Neuronal stem cell (in vitro differentiated cells): ENCODE results near the gene VGF.
"Not testable (repeated sequence)": the region's sequence is repeated elsewhere in the genome, so short reads cannot be mapped to it uniquely, and the experiment has no call there.

Experiments
- DNase-seq: peaks from one replicate; pipeline ENCODE4 v3.0.0-alpha.2; 2013; ENCODE audit warnings: low spot score
- H2AFZ ChIP-seq: one replicate; pipeline ENCODE4 v1.6.1; 2013; ENCODE audit warnings: mild to moderate bottlenecking, low read length, inconsistent platforms
- H2AK5ac ChIP-seq: 2 replicates; pipeline ENCODE4 v1.6.1; 2013; ENCODE audit warnings: low read depth, mild to moderate bottlenecking, inconsistent platforms, low read length, moderate library complexity, mixed read lengths
- H2BK120ac ChIP-seq: 2 replicates; pipeline ENCODE4 v1.6.1; 2013; ENCODE audit warnings: low read depth, mild to moderate bottlenecking, inconsistent platforms, low read length, moderate library complexity, mixed read lengths
- H2BK12ac ChIP-seq: one replicate; pipeline ENCODE4 v1.6.1; 2013; ENCODE audit warnings: low read length, inconsistent platforms
- H2BK15ac ChIP-seq: 2 replicates; pipeline ENCODE4 v1.6.1; 2013; ENCODE audit warnings: mild to moderate bottlenecking, low read length, inconsistent platforms, mixed read lengths
- H2BK5ac ChIP-seq: one replicate; pipeline ENCODE4 v1.6.1; 2013; ENCODE audit warnings: inconsistent platforms, mild to moderate bottlenecking, low read length, moderate library complexity
- H3K14ac ChIP-seq: one replicate; pipeline ENCODE4 v1.6.1; 2013; ENCODE audit warnings: low read length, inconsistent platforms
- H3K18ac ChIP-seq: 2 replicates; pipeline ENCODE4 v1.6.1; 2013; ENCODE audit warnings: low read length, inconsistent platforms
- H3K23ac ChIP-seq: 2 replicates; pipeline ENCODE4 v1.6.1; 2013; ENCODE audit warnings: low read depth, mild to moderate bottlenecking, mixed read lengths, low read length, inconsistent platforms; ENCODE audit not compliant: poor library complexity
- H3K27ac ChIP-seq: replicated peaks from 3 replicates; pipeline ENCODE4 v1.5.1; 2013; ENCODE audit warnings: low read length, inconsistent platforms
- H3K27me3 ChIP-seq, 3 experiments: 2 replicates each; pipeline ENCODE4 v1.6.1; 2013; ENCODE audit warnings: low read length in 3 of 3, mild to moderate bottlenecking in 2 of 3, inconsistent platforms in 1 of 3, low read depth in 1 of 3, mixed read lengths in 1 of 3, moderate library complexity in 1 of 3; ENCODE audit not compliant: control insufficient read depth in 3 of 3, insufficient read depth in 3 of 3
- H3K36me3 ChIP-seq, 2 donors: replicated peaks in 1 of 2; 2 replicates each; pipeline ENCODE4 v1.6.1; 2013; ENCODE audit warnings: low read length in 2 of 2; ENCODE audit not compliant: control insufficient read depth in 2 of 2, insufficient read depth in 2 of 2
- H3K4ac ChIP-seq: 2 replicates; pipeline ENCODE4 v1.6.1; 2013; ENCODE audit warnings: inconsistent platforms, mild to moderate bottlenecking, low read length, moderate library complexity
- H3K4me1 ChIP-seq, 2 donors: 1 replicate in 1 of 2; 2 replicates in 1 of 2; pipeline ENCODE4 v1.6.1; 2013; ENCODE audit warnings: low read length in 2 of 2, low read depth in 1 of 2; ENCODE audit not compliant: control insufficient read depth in 2 of 2, insufficient read depth in 1 of 2
- H3K4me2 ChIP-seq: one replicate; pipeline ENCODE4 v1.6.1; 2013; ENCODE audit warnings: mild to moderate bottlenecking, low read length, inconsistent platforms; ENCODE audit not compliant: insufficient read depth, poor library complexity, severe bottlenecking
- H3K4me3 ChIP-seq, 2 donors: 2 replicates each; pipeline ENCODE4 v1.5.1; 2013; ENCODE audit warnings: low read length in 2 of 2, mild to moderate bottlenecking in 2 of 2, inconsistent platforms in 1 of 2, moderate library complexity in 1 of 2
- H3K79me1 ChIP-seq: one replicate; pipeline ENCODE4 v1.6.1; 2013; ENCODE audit warnings: low read depth, mild to moderate bottlenecking, inconsistent platforms, low read length, moderate library complexity
- H3K9ac ChIP-seq: one replicate; pipeline ENCODE4 v1.6.1; 2013; ENCODE audit warnings: mild to moderate bottlenecking, low read depth, low read length, inconsistent platforms; ENCODE audit not compliant: poor library complexity
- H3K9me3 ChIP-seq, 2 donors: replicated peaks in 1 of 2; 2 replicates each; pipeline versions ENCODE3 to v1.6.1; 2013; ENCODE audit warnings: low read length in 2 of 2, mild to moderate bottlenecking in 2 of 2, inconsistent platforms in 1 of 2, low read depth in 1 of 2, mixed read lengths in 1 of 2, moderate library complexity in 1 of 2; ENCODE audit not compliant: control insufficient read depth in 2 of 2, insufficient read depth in 1 of 2
- H4K8ac ChIP-seq: one replicate; pipeline ENCODE4 v1.6.1; 2013; ENCODE audit warnings: low read depth, mild to moderate bottlenecking, inconsistent platforms, low read length, moderate library complexity
- H4K91ac ChIP-seq: one replicate; pipeline ENCODE4 v1.6.1; 2013; ENCODE audit warnings: low read length, low read depth, mild to moderate bottlenecking, inconsistent platforms; ENCODE audit not compliant: poor library complexity
- WGBS, 2 donors: extraction: QIAGEN DNeasy Blood & Tissue Kit; methylation state at CpG; one replicate each; pipeline ENCODE4 v1.1.7; 2013; ENCODE audit warnings: missing lambda C conversion rate in 2 of 2, mixed read lengths in 1 of 2; ENCODE audit not compliant: insufficient read length in 2 of 2, insufficient replicate concordance in 1 of 2; ENCODE audit errors: extremely low coverage in 2 of 2; 5-methylcytosine and 5-hydroxymethylcytosine counted together

The VGF gene

GRCh38 chr7:101203740-101204738, 38.7 kb upstream of the VGF start:
- not testable (repeated sequence) for H2BK5ac ChIP-seq, H4K91ac ChIP-seq, H2BK15ac ChIP-seq, H3K14ac ChIP-seq, H4K8ac ChIP-seq, H2BK120ac ChIP-seq, H3K4me2 ChIP-seq, H2BK12ac ChIP-seq, H3K27ac ChIP-seq, H3K9me3 ChIP-seq, H3K4ac ChIP-seq, H3K23ac ChIP-seq, H2AFZ ChIP-seq, H3K79me1 ChIP-seq, DNase-seq, H3K4me3 ChIP-seq, H2AK5ac ChIP-seq, H3K18ac ChIP-seq
- peaks cover 5 to 11% of the 10 kb centered on the region in 2 donors for H3K36me3 ChIP-seq
- WGBS, 2 donors, result no CpG with 5 or more reads among the region's 22 CpGs
- peaks cover 3 to 15% of the 10 kb centered on the region in 2 donors for H3K4me1 ChIP-seq
- H3K27me3 ChIP-seq, result peaks cover 9 to 36% (median 31%) of the 10 kb centered on the region in 3 experiments
- peak overlapping the region; percentile 3 for H3K9ac ChIP-seq

- H3K14ac ChIP-seq, result no peak overlapping the region
- H2AFZ ChIP-seq, result no peak overlapping the region
- WGBS, 2 donors, result no CpG with 5 or more reads among the region's 5 CpGs
- H2AK5ac ChIP-seq, result peak overlapping the region; percentile 79
- no peak overlapping the region for H3K9ac ChIP-seq
- no peak overlapping the region for H2BK5ac ChIP-seq
- H2BK120ac ChIP-seq, result no peak overlapping the region
- H3K36me3 ChIP-seq, result peaks cover 0 to 3% of the 10 kb centered on the region in 2 donors
- H2BK15ac ChIP-seq, result no peak overlapping the region
- H3K18ac ChIP-seq, result no peak overlapping the region
- H3K4me1 ChIP-seq, result peaks cover 3 to 15% of the 10 kb centered on the region in 2 donors
- no peak overlapping the region for H3K27ac ChIP-seq
- H3K4me2 ChIP-seq, result no peak overlapping the region
- H3K79me1 ChIP-seq, result no peaks in the 10 kb centered on the region
- no peak overlapping the region for H3K23ac ChIP-seq
- H2BK12ac ChIP-seq, result no peak overlapping the region
- H3K27me3 ChIP-seq, result peaks cover 9 to 36% (median 31%) of the 10 kb centered on the region in 3 experiments
- no peak overlapping the region for H4K91ac ChIP-seq
- H3K9me3 ChIP-seq, result no peaks in the 10 kb centered on the region
- no peak for DNase-seq
- H4K8ac ChIP-seq, result no peak overlapping the region
- H3K4me3 ChIP-seq, result no peak overlapping the region
- H3K4ac ChIP-seq, result no peak overlapping the region
Observed at GRCh38 chr7:101202603-101202918, 37.2 kb upstream of the VGF start.

GRCh38 chr7:101201695-101202602, 36.6 kb upstream of the VGF start:
- H3K27me3 ChIP-seq, result peaks cover 9 to 36% (median 31%) of the 10 kb centered on the region in 3 experiments
- H3K27ac ChIP-seq, result no peak overlapping the region
- H2BK12ac ChIP-seq, result peak overlapping the region; percentile 94
- no peaks in the 10 kb centered on the region for H3K9me3 ChIP-seq
- H3K4me3 ChIP-seq, result peak overlapping the region in 1 of 2 donors; percentile 69
- no peak overlapping the region for H4K8ac ChIP-seq
- H3K36me3 ChIP-seq, result no peaks in the 10 kb centered on the region
- peak overlapping the region; percentile 91 for H3K18ac ChIP-seq
- H4K91ac ChIP-seq, result no peak overlapping the region
- DNase-seq, result no peak
- peak overlapping the region; percentile 37 for H3K4ac ChIP-seq
- H3K4me1 ChIP-seq, result peaks cover 3 to 15% of the 10 kb centered on the region in 2 donors
- peak overlapping the region; percentile 89 for H3K23ac ChIP-seq
- H2AK5ac ChIP-seq, result peak overlapping the region; percentile 79
- WGBS, 2 donors, result no CpG with 5 or more reads among the region's 75 CpGs
- no peaks in the 10 kb centered on the region for H3K79me1 ChIP-seq
- H2BK5ac ChIP-seq, result no peak overlapping the region
- no peak overlapping the region for H2BK120ac ChIP-seq
- H3K9ac ChIP-seq, result peak overlapping the region; percentile 84
- H2BK15ac ChIP-seq, result peak overlapping the region; percentile 85
- H3K4me2 ChIP-seq, result peak overlapping the region; percentile 73
- H2AFZ ChIP-seq, result peak overlapping the region; percentile 69
- H3K14ac ChIP-seq, result peak overlapping the region; percentile 71
